Ramos (cell line): Measurements from ENCODE around the gene RASGRF2.
"Not testable (repeated sequence)": the region's sequence is repeated elsewhere in the genome, so short reads cannot be mapped to it uniquely, and the experiment has no call there.

ENCODE experiments used
- in situ Hi-C: fragments of 300-500 bp; cut with MboI; formaldehyde crosslinking; loops from one replicate; pipeline ENCODE4 v1.14.3; 2022; ENCODE audit warnings: low sequenced_read_pairs; ENCODE audit not compliant: unreplicated experiment

The RASGRF2 gene

DNA sequence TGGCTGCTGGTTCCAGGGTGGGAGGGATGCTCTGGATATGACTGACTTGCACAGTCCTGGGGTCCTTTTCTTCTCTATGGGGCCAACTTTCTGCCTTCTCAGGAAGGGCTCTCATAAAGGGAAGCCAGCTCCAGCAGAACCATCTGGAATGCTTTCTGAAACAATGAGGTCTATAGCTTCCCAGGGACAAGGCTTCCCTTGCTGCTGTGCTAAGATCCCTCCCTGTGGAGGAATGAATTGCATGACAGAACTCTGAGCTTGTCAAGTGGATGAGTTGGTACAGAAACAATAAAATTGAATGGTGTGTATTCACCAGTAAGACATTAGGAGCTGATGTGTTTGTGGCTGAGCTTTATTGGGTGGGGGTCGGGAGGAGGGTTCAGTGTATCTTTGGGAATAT lies 292.7 kb downstream of the RASGRF2 start:
- in situ Hi-C loops = no loop called here

DNA sequence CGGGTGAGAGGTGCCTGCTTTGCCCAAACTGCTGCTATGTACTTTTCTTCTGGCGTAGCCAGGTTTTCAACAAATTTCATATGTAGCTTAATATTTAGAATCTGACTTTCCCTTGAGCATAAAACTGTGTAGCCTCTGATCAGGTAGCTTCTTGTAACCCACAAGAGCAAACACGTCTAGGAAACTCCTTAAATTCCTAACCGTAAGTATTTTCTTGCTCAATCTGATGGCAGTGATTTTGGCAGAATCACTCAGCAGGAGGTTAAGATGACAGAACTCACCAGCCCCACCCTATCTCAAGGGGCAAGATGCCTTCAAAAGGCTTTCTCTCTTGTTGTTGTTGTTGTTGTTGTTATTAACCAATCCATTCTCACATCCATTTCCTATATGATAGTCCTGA lies 293.7 kb downstream of the RASGRF2 start:
- in situ Hi-C loops = no loop called here

DNA sequence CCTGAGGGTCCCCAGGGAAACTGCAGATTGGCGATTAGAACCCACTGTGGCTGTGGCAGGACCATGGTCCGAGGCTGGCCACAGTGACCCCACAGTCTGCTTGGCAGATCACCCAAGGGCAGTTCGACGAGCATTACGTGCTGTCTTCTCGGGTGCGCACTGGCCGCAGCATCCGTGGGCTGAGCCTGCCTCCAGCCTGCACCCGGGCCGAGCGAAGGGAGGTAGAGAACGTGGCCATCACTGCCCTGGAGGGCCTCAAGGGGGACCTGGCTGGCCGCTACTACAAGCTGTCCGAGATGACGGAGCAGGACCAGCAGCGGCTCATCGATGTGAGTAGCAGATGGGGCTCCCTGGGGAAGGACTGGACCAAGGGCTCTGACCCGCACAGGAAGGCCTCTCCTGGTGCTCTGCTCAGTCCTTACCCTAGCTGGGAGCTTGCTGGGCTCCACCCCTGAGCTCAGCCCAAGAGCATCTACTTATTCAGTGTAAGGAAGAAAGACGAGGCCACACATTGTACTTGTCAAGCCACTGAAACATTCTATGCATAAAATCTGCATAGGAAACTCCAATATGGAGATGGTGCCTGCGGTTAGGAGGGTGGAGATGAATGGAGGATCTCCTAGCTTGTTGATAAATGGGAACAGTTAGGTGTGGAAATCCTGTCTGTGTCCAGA lies 294.9 kb downstream of the RASGRF2 start:
- in situ Hi-C loops = no loop called here

DNA sequence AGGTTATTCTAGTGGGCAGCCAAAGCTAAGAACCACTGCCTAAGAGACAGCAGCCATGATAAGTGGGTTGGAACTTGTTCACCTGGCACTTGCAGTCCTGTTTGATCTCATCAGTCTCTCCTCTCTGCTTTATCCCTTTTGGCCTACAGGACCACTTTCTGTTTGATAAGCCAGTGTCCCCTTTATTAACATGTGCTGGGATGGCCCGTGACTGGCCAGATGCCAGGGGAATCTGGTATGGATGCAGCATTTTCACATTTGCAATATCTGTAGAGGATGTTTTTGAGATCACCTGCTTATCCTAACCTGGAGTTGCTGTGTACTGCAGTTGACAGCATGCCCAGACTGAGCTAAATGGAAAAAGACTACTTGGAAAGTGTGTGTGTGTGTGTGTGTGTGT lies 296.6 kb downstream of the RASGRF2 start:
- in situ Hi-C loops = no loop called here

DNA sequence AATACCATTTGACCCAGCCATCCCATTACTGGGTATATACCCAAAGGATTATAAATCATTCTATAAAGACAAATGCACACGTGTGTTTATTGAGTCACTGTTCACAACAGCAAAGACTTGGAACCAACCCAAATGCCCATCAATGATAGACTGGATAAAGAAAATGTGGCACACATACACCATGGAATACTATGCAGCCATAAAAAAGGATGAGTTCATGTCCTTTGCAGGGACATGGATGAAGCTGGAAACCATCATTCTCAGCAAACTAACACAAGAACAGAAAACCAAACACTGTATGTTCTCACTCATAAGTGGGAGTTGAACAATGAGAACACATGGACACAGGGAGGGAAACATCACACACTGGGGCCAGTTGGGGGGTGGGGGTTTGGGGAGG lies 302.6 kb downstream of the RASGRF2 start:
- in situ Hi-C loops = not testable (repeated sequence)

DNA sequence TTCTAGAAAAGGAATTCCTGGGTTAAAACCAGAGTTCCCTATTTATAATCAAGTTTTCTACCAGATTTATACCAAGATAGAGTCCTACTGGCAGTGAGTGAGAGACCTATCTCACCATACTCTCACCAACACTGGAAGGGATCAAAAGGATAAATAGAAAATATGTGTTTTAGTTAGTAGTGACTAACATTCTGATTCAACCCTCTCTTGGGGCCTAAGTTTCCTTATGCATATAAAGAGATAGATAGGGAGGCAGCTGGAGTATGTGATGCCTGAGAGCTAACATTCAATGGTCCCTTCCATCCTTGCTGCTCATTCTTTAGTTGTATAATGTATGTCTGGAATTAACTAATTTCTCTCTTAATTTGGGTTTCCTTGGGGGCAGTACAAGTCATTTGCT lies 304.9 kb downstream of the RASGRF2 start:
- in situ Hi-C loops = no loop called here

DNA sequence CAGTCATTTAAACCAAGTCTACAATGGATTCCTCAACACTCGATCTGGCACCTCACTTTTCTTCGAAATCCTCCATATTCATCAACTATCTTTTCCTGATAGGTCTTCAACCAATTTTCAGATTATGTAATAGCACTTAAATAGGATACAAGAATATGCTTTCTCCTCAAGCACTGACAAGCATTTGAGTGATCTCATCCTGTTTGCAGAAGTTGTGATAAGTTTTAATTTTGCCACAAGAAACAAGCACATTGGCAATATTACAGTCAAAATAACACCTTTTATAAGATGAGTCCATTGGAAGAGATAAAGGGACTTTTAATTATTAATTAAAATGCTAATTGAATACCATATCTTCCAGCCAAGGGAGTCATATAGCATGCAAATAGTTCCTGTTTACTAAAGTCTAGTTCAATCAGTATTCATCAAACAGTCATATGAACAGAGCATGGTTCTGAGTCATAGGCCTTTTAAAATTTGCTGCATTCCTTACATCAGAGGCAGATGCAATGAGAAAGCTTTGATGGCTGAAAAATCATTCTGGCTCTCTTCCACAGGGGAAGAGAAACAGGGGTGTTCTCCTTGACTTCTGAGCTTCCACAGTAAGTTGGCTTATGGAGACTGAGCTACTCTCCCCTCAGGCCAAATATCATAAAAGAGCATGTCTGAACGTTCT lies 308.5 kb downstream of the RASGRF2 start:
- in situ Hi-C loops = no loop called here

DNA sequence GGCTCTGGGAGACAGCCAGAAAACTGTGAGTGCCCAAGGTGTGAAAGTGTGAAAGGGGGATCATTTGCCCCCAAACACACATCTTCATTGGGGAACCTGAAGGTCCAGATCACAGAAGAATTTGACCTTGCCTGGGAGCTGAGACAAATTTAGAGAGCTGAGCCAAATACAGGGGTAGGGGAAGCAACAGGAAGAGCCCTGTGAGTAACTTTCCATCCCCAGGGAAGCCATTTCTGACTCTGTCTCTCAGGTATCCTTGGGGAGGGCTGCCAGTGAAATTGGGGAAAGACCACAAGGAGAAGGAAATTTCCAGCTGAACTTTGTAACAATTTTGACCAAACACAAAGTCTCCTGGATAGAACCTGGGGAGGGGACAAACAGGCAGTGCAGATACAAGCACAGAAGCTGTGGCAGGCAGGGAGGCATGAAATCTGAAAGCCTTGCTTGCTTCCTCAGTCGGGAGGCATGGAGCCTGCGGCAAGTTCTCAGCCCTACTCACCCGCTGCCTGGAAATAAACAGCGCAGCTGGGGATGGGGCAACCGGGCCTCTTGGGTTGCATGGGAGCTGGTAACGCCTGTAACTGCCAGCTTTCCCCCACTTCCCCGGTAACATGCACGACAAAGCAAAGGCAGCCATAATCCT lies 309.7 kb downstream of the RASGRF2 start:
- in situ Hi-C loops = no loop called here

DNA sequence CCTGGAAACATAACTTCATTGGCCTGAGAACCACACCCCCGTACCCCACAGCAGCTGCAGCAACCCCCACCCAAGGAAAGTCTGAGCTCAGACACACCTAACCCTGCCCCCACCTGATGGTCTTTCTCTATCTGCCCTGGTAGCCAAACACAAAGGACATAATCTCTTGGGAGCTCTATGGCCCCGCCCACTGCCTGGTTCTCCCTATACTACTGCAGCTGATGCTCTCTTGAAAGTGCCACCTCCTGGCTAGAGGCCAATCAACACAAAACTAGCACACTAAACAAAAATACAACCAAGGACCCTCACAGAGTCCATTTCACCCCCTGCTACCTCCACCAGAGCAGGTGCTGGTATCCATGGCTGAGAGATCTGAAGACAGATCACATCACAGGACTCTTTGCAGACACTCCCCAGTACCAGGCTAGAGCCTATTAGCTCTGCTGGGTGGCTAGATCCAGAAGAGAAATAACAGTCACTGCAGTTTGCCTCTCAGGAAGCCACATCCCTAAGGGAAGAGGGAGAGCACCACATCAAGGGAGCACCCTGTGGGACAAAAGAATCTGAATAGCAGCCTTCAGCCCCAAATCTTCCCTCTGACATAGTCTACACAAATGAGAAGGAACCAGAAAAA lies 310.3 kb downstream of the RASGRF2 start:
- in situ Hi-C loops = not testable (repeated sequence)
